Tibial nerve (tissue), 4 donors: ENCODE data around the gene CSNK1G1.

Source experiments
- CTCF ChIP-seq, 5 experiments: fragments of 200-600 bp in 3 of 5; fragments of 450-650 bp in 2 of 5; sonication (generic) in 3 of 5; IDR thresholded peaks; one replicate each; pipeline ENCODE4 v1.5.1; 2016 to 2019; ENCODE audit warnings: antibody characterized with exemption in 5 of 5, mild to moderate bottlenecking in 3 of 5, moderate library complexity in 2 of 5
- EP300 ChIP-seq, 2 donors: sonication (generic); formaldehyde crosslinking; IDR thresholded peaks; one replicate each; pipeline ENCODE4 v1.6.1; 2017; ENCODE audit warnings: antibody characterized with exemption in 2 of 2, mild to moderate bottlenecking in 1 of 2
- POLR2A ChIP-seq, 2 donors: fragments of 450-650 bp; IDR thresholded peaks; one replicate each; pipeline ENCODE4 v1.6.1; 2017; ENCODE audit warnings: antibody characterized with exemption in 2 of 2, mild to moderate bottlenecking in 2 of 2, moderate library complexity in 2 of 2

GRCh38 chr15:64213646-64214045, 142.3 kb downstream of the CSNK1G1 start:
- TF ChIP-seq CTCF (IDR thresholded peaks at IDR 0.05) (no peak), POLR2A (IDR thresholded peaks at IDR 0.05) (no peak), EP300 (IDR thresholded peaks at IDR 0.05) (no peak)
